GM21360 (cell line): ENCODE data around the gene FAM3D.

Experiments used
- ATAC-seq: cut with Tn5 transposase; IDR thresholded peaks from one replicate; pipeline ENCODE4 v1.9.1; 2021; ENCODE audit warnings: mild to moderate bottlenecking, moderate library complexity; ENCODE audit not compliant: unreplicated experiment

The FAM3D gene

DNA sequence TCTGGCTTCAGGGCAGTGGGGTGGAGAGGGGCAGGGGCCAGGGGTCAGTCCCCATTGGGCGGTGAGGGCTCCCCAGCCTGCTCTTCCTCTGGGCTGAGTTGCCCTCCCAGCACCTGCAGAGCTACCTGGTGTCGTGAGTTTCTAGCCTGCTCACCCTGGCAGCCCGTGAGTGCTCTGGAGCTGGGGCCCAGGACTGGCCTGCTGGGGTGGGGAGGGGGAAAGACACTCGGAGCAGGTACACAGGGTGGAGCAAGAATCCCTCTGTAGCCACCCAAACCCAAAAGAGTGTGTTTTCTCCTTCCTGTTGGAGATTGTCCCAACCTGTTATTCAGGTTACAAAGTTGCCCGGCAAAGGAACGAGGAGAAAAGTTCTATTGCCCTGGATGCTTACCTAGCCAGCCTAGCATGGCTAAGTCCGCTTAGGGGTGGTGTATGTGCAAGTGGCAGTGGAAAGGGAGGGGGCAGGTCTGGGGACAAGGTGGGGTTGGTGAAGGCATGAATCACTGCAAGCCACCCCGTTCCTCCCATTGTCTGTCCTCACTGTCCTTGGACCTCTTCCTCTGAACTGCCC, 8.9 kb downstream of the FAM3D start:
- ATAC-seq, result no peak

DNA sequence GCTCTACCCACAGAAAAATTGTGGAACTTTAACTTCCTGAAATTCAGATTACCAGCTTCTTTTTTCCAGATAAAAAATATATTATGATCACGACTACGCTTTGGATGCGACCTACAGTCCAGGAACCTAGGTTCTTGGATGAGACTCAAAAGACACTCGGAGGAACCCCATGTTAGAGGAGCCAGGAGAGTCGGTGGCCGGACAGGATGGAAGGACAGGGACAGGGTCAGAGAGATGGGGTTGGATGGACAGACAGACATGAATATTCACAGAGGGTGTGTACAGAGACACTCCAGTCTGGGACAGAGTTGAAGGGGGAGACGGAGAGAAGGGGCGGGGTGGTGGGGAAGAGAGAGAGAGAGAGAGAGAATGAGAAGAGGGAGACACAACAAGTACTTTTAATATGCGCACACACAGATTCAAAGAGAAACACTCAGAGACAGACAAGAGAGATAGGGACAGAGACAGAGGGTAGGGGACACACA, 9.5 kb downstream of the FAM3D start:
- ATAC-seq, result no peak

DNA sequence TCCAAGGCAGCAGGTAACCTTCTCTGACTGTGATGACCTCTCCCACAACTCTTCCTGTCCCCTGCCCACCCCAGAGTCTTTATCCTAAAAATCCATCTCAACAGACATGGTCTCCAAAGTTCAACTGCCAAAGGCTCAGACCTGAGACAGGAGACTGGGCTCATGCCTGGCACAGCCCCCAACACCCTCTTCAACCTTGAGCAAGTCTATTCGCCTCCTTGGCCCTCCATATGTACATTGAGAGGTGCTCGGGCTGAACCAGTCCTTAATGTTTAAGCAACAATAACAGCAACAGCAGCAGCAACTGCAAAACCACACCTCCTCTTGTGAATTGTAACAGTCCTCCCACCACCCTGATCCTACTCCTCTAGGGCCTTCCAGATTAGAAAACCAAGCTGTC, 9.9 kb downstream of the FAM3D start:
- no peak for ATAC-seq

DNA sequence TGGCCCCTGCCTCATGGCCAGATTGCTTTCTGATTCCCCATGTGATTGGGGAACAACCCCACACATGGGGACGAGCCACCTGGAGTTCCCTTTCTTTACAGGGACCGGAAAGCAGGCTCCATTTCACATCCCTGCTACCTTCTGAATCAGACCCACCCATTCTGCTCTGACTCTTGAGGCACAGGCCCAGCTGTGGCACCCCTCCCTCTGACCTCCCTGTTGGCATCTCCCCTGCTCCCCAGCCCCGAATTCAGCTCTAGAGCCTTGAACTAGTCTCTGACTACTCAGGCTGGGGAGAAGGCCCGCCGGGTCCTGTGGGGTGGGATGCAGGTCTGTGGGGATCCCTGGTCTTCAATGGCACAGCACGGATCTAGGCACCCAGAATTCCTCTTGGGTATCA, 12.1 kb downstream of the FAM3D start:
- no peak for ATAC-seq

DNA sequence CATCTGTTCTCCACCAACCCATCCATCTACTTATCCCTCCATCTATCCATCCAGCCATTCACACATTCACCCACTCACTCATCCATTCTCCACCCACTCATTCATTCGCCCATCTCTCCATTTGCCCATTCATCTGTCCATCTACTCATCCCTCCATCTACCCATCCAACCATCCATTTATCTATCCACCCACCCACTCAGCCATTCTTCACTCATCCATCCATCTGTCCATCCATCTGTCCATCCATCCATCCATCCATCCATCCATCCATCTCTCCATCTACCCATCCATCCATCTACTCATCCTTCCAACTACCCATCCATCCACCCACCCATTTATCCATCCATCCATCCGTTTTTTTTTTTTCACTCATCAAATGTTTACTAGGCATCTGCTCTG, 13.9 kb downstream of the FAM3D start:
- ATAC-seq, result no peak

DNA sequence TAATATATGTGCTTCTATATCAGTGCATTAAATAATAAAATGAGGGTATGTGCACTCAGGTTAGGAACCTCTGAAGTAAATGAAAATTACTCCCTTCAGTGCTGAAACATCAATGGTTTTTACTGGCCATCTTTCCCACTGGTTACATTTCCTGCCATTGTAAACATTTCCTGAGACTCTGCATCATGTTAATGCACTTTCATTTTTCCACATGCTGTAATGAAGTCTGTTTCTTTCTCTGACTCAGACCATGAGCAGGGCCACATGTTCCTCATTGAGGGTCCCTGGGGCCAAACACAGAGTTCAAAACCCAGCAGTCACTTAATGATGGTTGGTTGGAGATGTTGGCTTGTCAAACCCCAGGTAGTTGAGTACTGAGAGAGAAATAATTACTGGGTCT, 15.3 kb downstream of the FAM3D start:
- no peak for ATAC-seq

DNA sequence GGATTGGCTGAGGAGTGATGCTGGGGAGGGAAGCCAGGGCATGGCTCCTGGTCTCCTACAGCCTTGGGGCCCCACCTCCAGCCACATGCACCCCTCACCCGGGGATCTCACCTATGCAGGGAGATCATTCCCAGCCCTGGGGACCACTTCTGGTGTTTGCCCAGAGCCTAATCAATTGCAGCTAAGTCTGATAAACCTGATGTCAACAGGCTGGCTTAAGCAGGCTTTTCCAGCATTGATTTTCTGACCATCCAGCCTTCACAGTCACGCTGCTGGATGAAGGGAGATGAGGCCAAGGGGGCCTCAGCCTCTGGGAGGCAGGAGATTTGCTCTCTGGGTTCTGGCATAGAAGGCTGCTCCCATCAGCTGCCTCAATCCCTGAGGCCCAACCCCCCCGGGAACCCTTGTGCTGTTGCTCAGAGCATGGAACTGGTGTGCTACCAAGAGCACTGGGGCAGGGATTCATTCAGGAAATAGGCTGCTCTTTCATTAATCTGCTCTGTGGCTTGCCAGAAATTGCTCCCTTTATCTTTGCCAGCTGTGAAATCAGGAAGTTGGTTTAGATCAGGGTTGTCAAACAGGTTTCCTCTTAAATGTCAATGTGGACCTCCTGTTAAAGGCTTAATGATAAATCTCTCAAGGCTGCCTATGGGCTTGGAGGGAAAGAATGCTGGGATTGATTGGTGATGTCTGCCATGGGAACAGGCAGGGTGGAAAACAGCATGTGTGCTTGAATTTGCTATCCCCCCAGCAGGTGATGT, 19.0 kb downstream of the FAM3D start:
- no peak for ATAC-seq

DNA sequence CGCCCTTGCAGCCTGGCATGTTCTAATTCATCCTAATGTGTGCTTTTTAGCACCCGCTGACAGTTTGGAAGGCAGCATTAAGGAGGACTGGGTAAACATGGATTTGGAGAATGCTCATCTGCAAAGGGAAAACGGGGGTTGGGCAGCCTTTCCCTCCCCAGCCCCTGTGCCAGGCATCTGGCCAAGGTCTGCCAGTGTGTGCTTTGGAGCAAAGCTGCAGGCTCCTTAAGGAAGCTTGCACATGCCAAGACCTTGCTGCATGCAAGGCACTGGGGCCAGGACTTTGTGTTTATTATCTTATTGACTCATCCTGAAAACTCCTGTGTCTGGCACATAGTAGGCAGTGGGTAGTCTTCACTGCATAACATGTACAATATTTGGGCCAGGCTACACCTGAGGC, 20.1 kb downstream of the FAM3D start:
- ATAC-seq, result no peak

DNA sequence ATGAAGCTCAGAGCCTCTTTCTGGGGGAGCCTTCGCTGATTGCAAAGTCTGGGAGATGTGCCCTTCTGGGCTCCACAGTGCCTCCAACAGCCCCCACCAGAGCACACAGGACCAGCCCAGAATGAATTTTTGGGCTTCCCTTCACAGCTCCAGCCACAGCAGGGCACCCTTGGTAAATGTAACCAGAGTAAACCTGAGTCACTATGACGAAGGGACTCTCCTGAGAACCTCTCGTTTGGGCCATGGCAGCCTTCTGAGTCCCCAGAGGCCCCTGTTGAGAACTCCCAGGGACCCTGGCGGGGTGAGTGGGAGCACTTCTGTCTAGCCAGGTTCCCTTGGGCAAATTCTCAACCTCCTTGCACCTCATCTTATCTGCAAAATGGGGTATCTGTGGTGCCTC, 20.8 kb downstream of the FAM3D start:
- ATAC-seq, result no peak

DNA sequence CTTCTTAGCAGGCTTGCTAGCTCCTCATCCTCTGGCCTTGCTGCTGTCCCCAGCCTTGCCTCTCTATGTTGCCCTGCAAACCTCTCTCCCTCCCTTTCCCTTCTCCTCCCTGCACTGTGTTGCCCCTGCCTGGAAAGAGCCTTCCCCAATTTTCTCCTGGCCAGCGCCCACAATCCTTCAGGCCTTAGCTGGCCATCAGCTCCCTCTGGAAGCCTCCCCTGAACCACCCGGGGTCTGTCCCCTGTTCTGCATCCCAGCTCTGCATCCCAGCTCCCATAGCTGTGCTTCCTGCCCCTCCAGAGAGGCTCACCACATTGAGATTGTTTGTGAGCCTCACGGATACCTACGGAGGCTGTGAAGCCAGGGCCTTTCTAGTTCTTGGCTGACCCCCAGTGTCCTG, 23.7 kb downstream of the FAM3D start:
- ATAC-seq, result no peak

DNA sequence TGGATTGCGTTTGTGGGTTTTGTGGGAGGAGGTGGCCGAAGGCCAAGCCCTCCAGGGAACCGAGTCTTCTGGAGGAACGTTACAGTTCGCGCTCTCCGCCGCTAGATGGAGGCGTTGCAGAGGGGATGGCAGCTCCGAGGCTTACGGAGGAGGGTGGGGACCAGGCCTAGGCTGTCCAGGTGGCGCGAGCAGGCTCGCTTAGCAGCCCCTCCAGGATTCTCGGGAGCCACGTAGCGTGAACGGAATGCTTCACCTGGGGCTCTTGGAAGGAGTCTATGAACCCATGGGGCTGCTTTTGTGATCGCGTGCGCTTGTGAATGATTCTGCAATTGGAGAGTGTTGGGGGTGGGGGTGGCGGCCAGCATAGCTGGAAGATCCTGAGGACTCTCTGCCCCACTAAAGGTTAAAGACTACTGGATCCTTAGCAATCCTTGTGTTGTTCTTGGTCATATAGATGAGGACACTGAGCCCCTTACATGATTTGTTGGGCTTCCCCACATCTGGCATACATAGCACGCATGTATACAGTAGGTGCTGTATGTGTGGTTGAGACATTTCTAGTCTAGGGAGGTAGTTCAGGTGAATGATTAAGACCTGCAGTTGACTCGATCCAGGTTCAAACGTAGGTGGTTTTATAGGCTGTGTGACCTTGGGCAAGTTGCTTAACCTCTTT, 25.7 kb downstream of the FAM3D start:
- ATAC-seq, result peak; percentile 84

DNA sequence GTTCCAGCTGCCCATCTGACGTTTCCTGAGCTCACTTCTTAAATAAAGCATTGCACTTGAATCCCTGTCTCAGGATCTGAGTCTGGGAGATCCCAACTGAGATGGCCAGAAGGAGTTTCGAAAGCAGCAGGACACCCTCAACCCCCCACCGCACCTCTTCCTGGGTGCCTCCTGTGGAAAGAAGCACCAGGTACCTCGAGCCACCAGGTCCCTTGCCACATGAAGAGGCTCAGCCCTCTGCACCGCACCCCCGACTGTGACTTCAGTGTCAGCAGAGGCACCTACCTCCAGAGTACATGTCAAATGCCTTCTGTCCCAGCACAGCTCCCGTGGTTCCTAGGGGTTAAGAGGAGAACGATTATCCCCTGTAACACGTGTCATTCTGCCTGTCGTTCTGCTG, 26.7 kb downstream of the FAM3D start:
- ATAC-seq, result no peak

DNA sequence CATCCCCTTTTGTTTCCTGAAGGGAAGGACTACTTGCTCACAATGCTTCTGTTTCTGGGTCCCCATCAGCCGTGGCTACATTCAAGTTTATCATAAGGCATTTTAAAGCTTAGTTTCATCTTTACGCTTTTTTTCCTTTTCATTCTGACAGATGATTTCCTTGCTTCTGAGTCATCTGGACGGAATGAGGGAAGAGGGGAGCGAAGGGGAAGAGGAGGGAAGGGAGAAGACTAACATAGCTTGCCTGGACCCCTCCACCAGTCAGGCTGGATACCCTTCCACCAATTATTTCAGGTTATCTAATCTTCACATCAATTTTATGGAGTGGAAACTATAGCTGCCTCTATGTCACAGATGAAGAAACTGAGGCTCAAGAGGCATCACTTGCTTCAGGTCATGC, 27.6 kb downstream of the FAM3D start:
- ATAC-seq, result no peak

DNA sequence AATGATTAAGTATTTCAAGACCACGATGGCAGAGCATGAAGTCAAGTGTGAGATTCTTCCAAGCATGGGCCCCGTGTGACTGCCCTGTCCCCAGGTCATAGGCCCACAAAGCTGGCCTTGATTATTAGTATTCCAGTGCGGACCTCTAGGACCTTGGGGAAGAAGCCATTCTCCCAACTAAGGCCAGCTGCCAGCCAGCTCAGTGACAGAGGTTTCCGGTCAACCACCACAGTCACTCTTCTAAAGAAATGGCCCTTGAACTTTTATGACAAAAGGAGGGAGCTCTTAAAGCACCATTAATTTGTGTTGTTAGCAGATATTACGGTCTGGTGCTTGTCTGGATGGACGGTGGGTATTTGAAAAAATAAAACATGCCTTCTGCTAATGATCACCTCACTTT, 28.0 kb downstream of the FAM3D start:
- no peak for ATAC-seq

DNA sequence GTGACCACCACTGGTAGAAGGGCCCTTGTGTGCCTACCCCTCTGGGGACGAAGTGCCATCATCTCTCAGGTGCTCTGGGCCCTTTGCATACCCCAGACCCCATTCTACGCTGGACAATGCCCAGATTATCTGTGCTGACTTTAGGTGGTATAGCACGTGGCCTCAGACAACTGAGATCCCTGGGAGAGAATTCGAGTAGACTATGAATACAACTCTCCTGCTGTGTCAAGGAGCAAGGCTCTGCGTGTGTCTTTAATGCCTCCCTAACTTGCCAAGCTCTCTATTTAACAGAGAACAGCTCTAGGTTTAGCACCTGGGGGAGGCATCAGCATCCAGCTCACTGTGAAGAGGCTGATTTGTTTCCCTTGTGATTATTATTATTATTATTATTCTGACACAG, 29.1 kb downstream of the FAM3D start:
- no peak for ATAC-seq

DNA sequence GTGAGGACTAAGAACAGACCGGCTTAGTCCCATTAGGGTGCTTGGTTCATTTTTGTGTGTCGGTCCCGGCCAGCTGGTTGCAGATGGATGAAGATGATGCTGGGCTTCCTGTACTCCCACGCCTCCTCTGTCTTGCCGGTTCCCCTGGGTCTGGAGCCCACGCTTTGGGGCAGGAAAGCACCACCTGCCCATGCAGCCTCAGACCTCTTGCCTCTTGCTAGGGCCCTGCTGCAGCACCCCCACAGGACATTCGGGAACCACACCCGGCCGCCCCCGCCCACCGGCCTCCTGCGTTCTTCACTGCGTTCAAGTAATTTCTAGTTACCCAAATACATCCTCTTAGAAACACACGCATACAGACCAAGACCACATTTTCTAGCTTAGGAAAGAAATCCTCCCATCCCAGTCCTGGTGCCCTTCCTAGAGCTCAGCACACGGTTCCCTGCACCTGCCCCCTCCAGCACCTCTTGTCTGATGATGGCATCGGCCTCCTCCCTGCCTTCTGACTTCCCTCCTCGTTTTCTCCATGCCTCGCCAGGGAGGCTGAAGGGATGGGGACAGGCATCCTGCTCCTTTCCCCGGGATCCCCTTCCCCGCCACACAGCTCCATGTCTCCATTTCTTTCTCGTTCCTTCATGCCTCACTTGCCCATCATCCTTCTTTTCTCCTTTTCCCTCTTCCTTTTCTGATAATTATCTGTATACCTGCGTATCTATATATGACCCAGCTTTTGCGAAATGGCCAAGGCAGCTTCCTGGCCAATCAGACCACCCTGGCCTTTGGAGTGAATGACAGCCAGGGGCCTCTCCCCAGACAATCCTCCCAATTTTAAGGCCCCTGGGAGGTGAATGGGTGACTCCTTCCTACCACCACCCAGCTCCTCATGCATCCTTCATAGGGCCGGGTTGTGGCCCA, 30.9 kb downstream of the FAM3D start:
- ATAC-seq, result no peak

DNA sequence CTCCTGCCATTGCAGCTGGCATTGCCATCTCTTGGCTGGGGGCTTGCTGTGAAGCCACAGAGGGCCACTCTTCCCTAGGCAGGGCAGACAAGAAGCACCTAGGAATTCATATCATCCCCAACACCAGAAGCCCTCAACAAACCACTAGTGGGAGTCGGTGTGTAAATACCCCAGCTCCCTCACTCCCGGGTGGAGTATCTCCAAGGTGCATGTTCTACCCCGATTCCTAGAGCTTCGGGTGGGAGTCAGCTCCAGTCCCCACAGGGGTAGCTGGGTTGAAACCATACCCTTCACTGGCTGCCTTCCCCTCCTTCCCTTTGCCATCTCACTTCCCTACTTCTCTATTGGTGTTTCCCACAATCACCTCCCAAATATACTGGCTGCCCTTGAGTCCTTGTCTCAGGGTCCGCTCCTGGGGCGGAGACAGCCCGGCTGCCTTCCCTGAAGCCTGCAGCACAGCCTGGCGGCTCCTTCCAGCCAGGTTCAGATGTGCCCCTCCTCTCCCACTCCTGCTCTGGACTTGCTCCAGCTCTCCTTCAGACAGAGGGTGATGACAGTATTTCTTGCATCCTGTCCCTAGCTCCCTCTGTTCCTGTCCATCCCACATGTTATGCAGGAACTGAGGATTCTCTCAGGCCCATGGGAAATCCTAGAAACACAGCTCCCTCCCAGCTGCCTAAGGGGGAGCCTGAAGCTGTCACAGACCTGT, 33.3 kb downstream of the FAM3D start:
- no peak for ATAC-seq

DNA sequence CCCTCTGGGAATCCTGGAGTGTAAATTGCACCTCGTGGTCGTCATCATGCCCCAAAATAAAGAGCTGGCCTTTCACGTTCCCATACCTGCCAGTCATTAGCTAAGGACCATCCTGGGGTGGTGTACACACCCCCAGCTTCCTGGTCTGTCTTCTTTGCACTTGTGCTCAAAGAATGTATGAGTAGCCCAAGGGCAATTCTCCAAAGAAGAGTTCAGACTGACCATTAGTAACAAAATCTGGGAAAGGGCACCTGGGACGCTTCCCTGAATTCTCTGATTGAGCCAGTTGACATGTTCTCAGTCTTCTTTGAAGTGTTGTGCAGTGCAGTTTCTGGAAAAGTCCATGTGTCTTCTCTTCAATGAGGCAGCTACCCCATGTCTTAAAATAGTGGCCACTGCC, 34.8 kb downstream of the FAM3D start:
- ATAC-seq, result no peak

DNA sequence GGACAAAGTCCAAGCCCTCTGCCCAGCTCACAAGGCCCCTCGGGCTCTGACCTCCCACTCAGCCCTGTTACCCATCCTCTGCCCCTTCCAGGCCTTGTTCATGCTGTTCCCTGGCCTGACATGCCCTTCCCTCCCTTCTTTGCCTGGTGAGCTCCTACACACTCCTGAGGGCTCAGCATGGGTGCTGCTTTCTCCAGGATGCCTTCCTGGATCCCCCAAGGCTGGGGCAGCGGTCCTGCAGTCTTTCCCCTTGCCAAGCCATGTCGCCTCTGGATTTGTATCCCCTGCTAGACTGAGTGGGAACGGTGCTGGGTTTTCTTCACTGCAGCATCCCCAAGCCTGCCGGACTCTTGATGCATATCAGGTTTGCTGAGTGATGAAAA, 35.9 kb downstream of the FAM3D start:
- no peak for ATAC-seq

DNA sequence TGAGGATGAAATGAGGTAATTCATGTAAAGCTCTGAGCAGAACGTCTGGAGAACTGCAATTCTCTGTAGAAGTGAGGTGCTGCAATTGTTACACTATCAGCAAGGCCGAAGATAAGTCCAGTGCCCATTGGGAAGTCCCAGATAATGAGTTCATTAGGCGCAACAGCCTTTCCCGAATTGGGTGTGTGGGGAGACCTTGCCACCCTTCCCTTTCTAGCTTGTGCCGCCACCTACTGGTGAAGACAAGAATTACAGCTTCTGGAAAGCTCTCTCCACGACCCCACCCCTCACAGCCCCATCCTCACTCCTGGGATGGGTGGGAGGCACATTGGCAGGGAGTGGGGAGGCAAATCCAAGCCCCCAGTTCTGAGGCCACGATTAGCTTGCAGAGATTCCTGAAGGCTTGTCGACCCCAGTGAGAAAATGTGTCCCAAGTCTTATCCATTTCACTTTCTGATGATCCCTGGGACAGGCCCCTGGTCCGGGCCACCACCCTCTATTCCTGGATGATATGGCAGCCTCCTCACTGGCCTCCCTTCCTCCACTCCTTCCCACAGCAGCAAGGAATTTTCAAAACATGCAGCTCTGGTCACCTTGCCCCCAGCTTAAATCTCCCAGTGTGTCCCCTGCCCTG, 36.4 kb downstream of the FAM3D start:
- ATAC-seq, result no peak
